Memory B cell (primary cell): Measurements from ENCODE around the gene CPZ.

Source experiments
- ATAC-seq: fragments of 150-1000 bp; cut with Tn5 transposase; 2 replicates; pipeline ENCODE4 v1.10.0; 2021; ENCODE audit warnings: low read depth, mild to moderate bottlenecking, moderate library complexity
- DNase-seq, 2 donors: peaks; one replicate each; pipeline ENCODE4 v3.0.0; 2022; ENCODE audit warnings: low spot score in 2 of 2
- H3K27ac Mint-ChIP-seq: one replicate; pipeline ENCODE4 v1.8.0; 2022; ENCODE audit warnings: mild to moderate bottlenecking, moderate library complexity, mixed read lengths
- H3K27me3 Mint-ChIP-seq: one replicate; pipeline ENCODE4 v1.8.0; 2022; ENCODE audit warnings: mixed read lengths
- H3K36me3 Mint-ChIP-seq: one replicate; pipeline ENCODE4 v1.8.0; 2022; ENCODE audit warnings: mild to moderate bottlenecking, mixed read lengths
- H3K4me1 Mint-ChIP-seq: one replicate; pipeline ENCODE4 v1.8.0; 2022; ENCODE audit warnings: mixed read lengths
- H3K4me3 Mint-ChIP-seq: one replicate; pipeline ENCODE4 v1.8.0; 2022; ENCODE audit warnings: mild to moderate bottlenecking, moderate library complexity, mixed read lengths
- H3K9me3 Mint-ChIP-seq: one replicate; pipeline ENCODE4 v1.8.0; 2022; ENCODE audit warnings: mixed read lengths

The CPZ gene

GRCh38 chr4:8552581-8553205 lies 39.9 kb upstream of the CPZ start:
- ATAC-seq, result no peak
- Mint-ChIP-seq H3K9me3 (no peaks in the 10 kb centered on the region), H3K4me3 (no peak overlapping the region), H3K36me3 (no peaks in the 10 kb centered on the region), H3K4me1 (no peaks in the 10 kb centered on the region), H3K27ac (no peak overlapping the region), H3K27me3 (peaks cover 3% of the 10 kb centered on the region)
- DNase-seq, result no peak

- ATAC-seq (no peak), DNase-seq (no peak)
- Mint-ChIP-seq H3K4me1 (no peaks in the 10 kb centered on the region), H3K36me3 (no peaks in the 10 kb centered on the region), H3K4me3 (no peak overlapping the region), H3K27ac (no peak overlapping the region), H3K27me3 (peaks cover 3% of the 10 kb centered on the region), H3K9me3 (no peaks in the 10 kb centered on the region)
Observed at GRCh38 chr4:8553216-8553615, 39.3 kb upstream of the CPZ start.

DNA sequence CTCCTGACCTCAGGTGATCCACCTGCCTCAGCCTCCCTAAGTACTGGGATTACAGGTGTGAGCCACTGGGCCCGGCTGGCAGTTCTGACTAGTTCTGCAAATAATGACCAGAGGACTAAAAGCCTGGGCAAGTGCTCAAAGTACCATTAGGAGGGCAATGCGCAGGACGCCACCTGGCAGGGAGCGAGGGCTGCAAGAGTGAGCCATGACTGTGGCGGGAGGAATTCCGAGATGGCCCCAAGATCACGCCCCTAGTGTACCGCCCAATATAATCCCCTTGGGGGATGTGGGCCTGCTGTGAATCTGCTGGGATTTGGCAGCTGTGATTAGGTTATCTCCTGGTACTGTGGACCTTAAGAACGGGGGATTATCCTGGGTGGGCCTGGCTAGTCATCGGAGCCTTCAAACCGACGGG lies 38.6 kb upstream of the CPZ start:
- ATAC-seq, result no peak
- Mint-ChIP-seq H3K27ac (no peak overlapping the region), H3K4me3 (no peak overlapping the region), H3K27me3 (peaks cover 5% of the 10 kb centered on the region), H3K9me3 (no peaks in the 10 kb centered on the region), H3K36me3 (no peaks in the 10 kb centered on the region), H3K4me1 (no peaks in the 10 kb centered on the region)
- DNase-seq, result no peak

GRCh38 chr4:8554555-8555100 lies 37.9 kb upstream of the CPZ start:
- H3K36me3 Mint-ChIP-seq, result no peaks in the 10 kb centered on the region
- DNase-seq, result no peak
- no peak overlapping the region for H3K4me3 Mint-ChIP-seq
- H3K9me3 Mint-ChIP-seq, result no peaks in the 10 kb centered on the region
- no peak for ATAC-seq
- H3K27ac Mint-ChIP-seq, result no peak overlapping the region
- H3K4me1 Mint-ChIP-seq, result no peaks in the 10 kb centered on the region
- peaks cover 5% of the 10 kb centered on the region for H3K27me3 Mint-ChIP-seq

DNA sequence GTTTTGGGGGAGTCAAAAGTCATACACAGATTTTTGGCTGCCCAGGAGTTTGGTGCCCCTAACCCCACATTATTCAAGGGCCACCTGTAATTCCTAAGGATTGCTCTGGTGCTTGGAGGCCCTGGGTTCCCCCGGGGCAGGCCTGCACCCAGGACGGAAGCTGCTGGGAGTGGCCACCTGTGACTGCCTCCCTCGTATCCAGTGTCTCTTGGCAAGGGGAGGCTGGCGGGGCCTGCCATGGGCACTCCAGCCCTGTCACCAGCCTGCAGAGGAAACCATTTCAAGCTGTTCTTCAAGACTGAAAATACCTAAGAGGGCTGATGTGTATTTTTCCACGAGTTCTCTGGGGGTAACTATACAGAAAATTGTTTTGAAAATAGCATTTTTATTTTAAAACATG lies 36.8 kb upstream of the CPZ start:
- ATAC-seq (no peak), DNase-seq (no peak)
- H3K27ac Mint-ChIP-seq, result no peak overlapping the region
- no peaks in the 10 kb centered on the region for H3K4me1 Mint-ChIP-seq
- H3K27me3 Mint-ChIP-seq, result peaks cover 5% of the 10 kb centered on the region
- no peaks in the 10 kb centered on the region for H3K36me3 Mint-ChIP-seq
- no peaks in the 10 kb centered on the region for H3K9me3 Mint-ChIP-seq
- no peak overlapping the region for H3K4me3 Mint-ChIP-seq

DNA sequence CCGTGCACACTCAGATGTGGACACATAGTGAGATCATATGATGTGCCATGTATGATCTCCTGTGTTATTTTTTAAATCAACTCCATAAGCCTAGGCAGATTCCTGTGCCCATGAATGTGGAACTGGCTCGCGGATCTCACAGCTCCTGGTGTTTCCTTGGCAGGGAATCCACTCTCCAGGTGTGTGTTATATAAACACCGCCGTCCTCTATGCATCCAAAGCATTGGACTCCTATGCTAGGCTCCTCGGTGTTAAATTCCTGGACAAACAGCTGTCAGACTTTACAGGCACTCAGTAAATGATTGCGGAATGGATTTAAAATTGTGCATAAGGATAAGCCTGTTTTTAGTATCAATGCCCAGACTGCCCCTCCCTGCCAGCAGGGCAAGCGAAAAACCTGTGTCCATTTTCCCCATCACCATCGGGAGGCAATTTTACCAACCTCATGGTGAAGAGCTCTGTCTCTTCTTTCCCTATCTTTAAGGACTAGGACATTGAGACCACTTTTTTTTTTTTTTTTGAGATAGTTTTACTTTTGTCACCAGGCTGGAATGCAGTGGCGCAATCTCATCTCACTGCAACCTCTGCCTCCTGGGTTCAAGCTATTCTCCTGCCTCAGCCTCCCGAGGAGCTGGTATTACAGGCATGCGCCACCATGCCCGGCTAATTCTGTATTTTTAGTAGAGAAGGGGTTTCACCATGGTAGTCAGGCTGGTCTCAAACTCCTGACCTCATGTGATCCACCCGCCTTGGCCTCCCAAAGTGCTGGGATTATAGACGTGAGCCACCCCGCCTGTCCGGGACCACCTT lies 36.0 kb upstream of the CPZ start:
- H3K27ac Mint-ChIP-seq, result no peak overlapping the region
- H3K9me3 Mint-ChIP-seq, result no peaks in the 10 kb centered on the region
- DNase-seq (no peak), ATAC-seq (no peak)
- H3K36me3 Mint-ChIP-seq, result no peaks in the 10 kb centered on the region
- no peak overlapping the region for H3K4me3 Mint-ChIP-seq
- no peaks in the 10 kb centered on the region for H3K4me1 Mint-ChIP-seq
- H3K27me3 Mint-ChIP-seq, result peaks cover 6% of the 10 kb centered on the region

- peaks cover 6% of the 10 kb centered on the region for H3K27me3 Mint-ChIP-seq
- H3K36me3 Mint-ChIP-seq, result no peaks in the 10 kb centered on the region
- ATAC-seq (no peak), DNase-seq (no peak)
- no peak overlapping the region for H3K4me3 Mint-ChIP-seq
- H3K9me3 Mint-ChIP-seq, result no peaks in the 10 kb centered on the region
- no peak overlapping the region for H3K27ac Mint-ChIP-seq
- no peaks in the 10 kb centered on the region for H3K4me1 Mint-ChIP-seq
Observed at GRCh38 chr4:8557151-8558076, 35.2 kb upstream of the CPZ start.

GRCh38 chr4:8558080-8558960 lies 34.2 kb upstream of the CPZ start:
- Mint-ChIP-seq H3K4me1 (no peaks in the 10 kb centered on the region), H3K27ac (no peak overlapping the region), H3K27me3 (peaks cover 6% of the 10 kb centered on the region), H3K4me3 (no peak overlapping the region), H3K36me3 (no peaks in the 10 kb centered on the region), H3K9me3 (no peaks in the 10 kb centered on the region)
- DNase-seq (no peak), ATAC-seq (no peak)

- H3K27ac Mint-ChIP-seq, result no peak overlapping the region
- DNase-seq (no peak), ATAC-seq (no peak)
- no peaks in the 10 kb centered on the region for H3K4me1 Mint-ChIP-seq
- H3K27me3 Mint-ChIP-seq, result peaks cover 6% of the 10 kb centered on the region
- H3K9me3 Mint-ChIP-seq, result no peaks in the 10 kb centered on the region
- H3K4me3 Mint-ChIP-seq, result no peak overlapping the region
- H3K36me3 Mint-ChIP-seq, result no peaks in the 10 kb centered on the region
Observed at GRCh38 chr4:8559011-8559410, 33.6 kb upstream of the CPZ start.

GRCh38 chr4:8559524-8560264 lies 32.9 kb upstream of the CPZ start:
- ATAC-seq, result no peak
- DNase-seq, result no peak
- H3K27me3 Mint-ChIP-seq, result peaks cover 6% of the 10 kb centered on the region
- H3K9me3 Mint-ChIP-seq, result no peaks in the 10 kb centered on the region
- H3K4me3 Mint-ChIP-seq, result no peak overlapping the region
- no peak overlapping the region for H3K27ac Mint-ChIP-seq
- no peaks in the 10 kb centered on the region for H3K36me3 Mint-ChIP-seq
- H3K4me1 Mint-ChIP-seq, result no peaks in the 10 kb centered on the region

- Mint-ChIP-seq H3K4me1 (no peaks in the 10 kb centered on the region), H3K27ac (no peak overlapping the region), H3K36me3 (no peaks in the 10 kb centered on the region), H3K27me3 (peaks cover 4% of the 10 kb centered on the region), H3K4me3 (no peak overlapping the region), H3K9me3 (no peaks in the 10 kb centered on the region)
- no peak for DNase-seq
- ATAC-seq, result no peak
Observed at GRCh38 chr4:8560265-8561047, 32.1 kb upstream of the CPZ start.

DNA sequence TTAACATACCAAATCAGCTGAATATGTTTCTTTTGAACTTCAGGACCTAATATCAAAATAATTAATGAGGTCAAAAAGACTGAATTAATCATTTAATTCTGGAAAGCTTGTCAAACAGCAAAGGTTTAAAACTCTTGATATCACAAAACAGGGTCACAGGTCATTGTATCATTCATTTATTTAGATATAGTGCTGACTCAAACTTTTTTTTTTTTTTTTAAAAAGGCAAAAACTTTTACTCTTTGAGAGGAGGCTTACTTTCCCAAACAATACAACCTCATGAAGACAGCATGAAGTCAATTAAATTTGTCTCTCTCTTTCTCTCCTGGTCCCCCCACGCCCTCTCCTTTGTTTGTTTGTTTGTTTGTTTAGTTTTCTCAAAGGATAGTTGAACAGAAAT lies 28.0 kb upstream of the CPZ start:
- DNase-seq, result no peak
- no peak for ATAC-seq
- H3K27ac Mint-ChIP-seq, result no peak overlapping the region
- no peak overlapping the region for H3K4me3 Mint-ChIP-seq
- H3K9me3 Mint-ChIP-seq, result no peaks in the 10 kb centered on the region
- H3K27me3 Mint-ChIP-seq, result peaks cover 1% of the 10 kb centered on the region
- no peaks in the 10 kb centered on the region for H3K4me1 Mint-ChIP-seq
- no peaks in the 10 kb centered on the region for H3K36me3 Mint-ChIP-seq
